ENCODE data around the gene PTPMT1.

- TF ChIP-seq EZH2 (IDR thresholded peaks at IDR 0.05; ENCODE audit: insufficient read depth, poor library complexity, severe bottlenecking) (no peak), EZH2phosphoT487 (IDR thresholded peaks at IDR 0.05; ENCODE audit: insufficient read depth, low read depth) (no peak)
These were observed 46.0 kb downstream of the PTPMT1 start for GRCh38 chr11:47611348-47611794.

All from GM23248 (cell line).